ENCODE measurements around the gene GOLGA7B.

- TF ChIP-seq CTCF (IDR thresholded peaks at IDR 0.05; ENCODE audit: insufficient read depth, low read length), result no peak
- TF ChIP-seq POLR2AphosphoS5 (IDR thresholded peaks at IDR 0.05; ENCODE audit: low read depth), result no peak
- no peak for TF ChIP-seq GABPA (IDR thresholded peaks at IDR 0.05; ENCODE audit: low read depth)
- TF ChIP-seq REST (IDR thresholded peaks at IDR 0.05; ENCODE audit: insufficient replicate concordance, low read depth), result no peak
- TF ChIP-seq SPI1 (IDR thresholded peaks at IDR 0.05; ENCODE audit: borderline replicate concordance, low read depth), result no peak
These were observed 32.8 kb downstream of the GOLGA7B start for GRCh38 chr10:97882142-97883091.

Data from HL-60 (cell line).